ENCODE data around the gene GRM7.

GRM7 gene

DNA sequence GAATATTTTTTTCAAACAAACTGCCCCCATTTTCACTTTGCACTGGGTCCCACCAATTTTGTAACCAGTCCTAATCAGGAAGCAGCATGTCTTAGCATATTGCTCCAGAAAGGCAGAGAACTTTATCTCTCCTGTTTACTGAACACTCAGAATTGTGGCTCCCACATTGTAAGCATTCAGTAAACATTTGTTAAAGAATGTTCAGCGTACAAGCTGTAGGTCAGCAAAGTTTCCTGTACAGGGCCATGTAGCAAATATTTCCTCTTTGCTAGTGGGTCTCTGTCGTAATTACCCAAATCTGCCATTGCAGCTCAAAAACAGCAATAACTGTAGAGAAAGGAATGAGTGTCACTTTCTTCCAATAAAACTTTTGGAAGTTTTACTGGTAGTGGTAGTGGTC, 393.3 kb downstream of the GRM7 start:
- TF ChIP-seq, protein P1, sequence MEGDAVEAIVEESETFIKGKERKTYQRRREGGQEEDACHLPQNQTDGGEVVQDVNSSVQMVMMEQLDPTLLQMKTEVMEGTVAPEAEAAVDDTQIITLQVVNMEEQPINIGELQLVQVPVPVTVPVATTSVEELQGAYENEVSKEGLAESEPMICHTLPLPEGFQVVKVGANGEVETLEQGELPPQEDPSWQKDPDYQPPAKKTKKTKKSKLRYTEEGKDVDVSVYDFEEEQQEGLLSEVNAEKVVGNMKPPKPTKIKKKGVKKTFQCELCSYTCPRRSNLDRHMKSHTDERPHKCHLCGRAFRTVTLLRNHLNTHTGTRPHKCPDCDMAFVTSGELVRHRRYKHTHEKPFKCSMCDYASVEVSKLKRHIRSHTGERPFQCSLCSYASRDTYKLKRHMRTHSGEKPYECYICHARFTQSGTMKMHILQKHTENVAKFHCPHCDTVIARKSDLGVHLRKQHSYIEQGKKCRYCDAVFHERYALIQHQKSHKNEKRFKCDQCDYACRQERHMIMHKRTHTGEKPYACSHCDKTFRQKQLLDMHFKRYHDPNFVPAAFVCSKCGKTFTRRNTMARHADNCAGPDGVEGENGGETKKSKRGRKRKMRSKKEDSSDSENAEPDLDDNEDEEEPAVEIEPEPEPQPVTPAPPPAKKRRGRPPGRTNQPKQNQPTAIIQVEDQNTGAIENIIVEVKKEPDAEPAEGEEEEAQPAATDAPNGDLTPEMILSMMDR (IDR thresholded peaks at IDR 0.05; ENCODE audit: low read depth, low read length), result no peak
- no peak overlapping the region for H3K4me3 ChIP-seq (ENCODE audit: low read depth, low read length)

DNA sequence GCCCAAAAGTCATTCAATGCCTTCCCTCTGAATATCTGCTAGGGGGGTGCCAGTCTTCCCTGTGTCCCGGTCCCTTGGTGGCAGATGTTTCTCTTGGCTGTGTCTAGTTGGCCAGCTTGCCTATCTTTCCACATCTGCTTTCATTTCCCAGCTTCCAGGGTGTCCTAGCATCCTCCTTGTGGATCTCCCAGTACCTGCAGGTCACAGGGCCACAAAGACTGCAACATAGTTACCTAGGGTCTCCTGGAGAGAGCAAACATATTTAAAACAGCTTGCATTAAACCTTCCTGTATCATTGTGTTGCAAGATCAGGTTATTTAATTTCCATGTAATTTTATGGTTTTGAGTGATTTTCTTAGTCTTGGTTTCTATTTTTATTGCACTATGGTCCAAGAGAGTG, 400.1 kb downstream of the GRM7 start:
- TF ChIP-seq, protein P1 (IDR thresholded peaks at IDR 0.05; ENCODE audit: low read depth, low read length), result no peak
- no peak overlapping the region for H3K4me3 ChIP-seq (ENCODE audit: low read depth, low read length)

DNA sequence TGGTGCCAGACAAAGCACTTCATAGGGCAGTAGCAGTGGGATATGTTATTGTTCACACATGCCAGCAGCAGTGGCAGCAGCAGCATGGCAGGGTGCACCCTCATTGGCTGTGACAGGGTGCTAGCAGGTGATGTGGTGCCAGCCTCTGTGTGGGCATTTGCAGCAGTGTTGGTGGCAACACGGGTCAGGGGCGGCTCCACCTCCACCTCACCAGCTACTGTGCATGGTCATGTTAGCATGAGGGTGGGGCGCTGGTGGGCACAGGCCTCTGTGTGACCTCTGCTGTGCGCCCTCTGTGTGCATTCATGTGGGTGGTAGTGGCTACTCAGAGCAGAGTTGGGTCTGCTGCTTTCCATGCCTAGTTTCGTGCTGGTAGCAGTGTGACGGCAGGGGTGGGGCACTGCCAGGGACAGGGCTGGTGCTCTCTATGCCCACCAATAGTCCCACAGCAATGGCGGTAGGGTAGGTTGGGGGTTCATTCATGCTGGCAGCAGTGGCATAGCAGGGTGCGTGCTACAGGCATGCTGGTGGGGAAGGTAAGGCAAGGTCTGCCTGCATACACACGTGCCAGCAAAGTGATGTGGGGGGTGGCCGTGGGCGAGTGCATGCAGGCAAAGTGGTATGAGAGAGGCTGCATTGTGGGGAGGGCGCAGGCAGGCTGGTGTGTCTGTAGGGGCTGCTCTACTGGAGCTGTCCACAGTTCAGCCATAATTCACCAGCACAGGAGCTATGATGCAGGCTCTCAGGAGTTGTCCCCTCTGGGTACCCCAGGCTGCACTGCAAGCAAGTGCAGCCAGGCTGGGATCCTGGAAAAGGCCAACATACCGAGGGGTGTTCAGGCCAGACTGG, 402.7 kb downstream of the GRM7 start:
- TF ChIP-seq, protein P1 (IDR thresholded peaks at IDR 0.05; ENCODE audit: low read depth, low read length), result no peak
- H3K4me3 ChIP-seq (ENCODE audit: low read depth, low read length), result no peak overlapping the region

DNA sequence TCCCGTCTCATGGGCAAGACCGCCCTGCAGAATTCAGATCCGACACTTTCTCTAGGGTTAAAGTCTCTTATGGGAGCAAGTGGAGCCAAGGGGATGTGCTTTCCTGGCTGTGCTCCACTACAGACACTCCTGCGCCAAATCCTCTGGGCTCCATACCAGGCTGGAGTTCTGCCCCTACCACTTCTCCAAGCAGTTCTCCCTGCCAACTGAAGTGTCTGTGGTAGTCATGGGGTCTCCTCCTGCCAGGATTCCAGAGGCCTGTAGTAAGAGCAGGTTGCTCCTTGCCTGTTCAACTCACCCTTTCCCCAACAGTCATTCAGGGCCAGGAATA, 403.2 kb downstream of the GRM7 start:
- TF ChIP-seq, protein P1 (IDR thresholded peaks at IDR 0.05; ENCODE audit: low read depth, low read length), result no peak
- H3K4me3 ChIP-seq (ENCODE audit: low read depth, low read length), result no peak overlapping the region

DNA sequence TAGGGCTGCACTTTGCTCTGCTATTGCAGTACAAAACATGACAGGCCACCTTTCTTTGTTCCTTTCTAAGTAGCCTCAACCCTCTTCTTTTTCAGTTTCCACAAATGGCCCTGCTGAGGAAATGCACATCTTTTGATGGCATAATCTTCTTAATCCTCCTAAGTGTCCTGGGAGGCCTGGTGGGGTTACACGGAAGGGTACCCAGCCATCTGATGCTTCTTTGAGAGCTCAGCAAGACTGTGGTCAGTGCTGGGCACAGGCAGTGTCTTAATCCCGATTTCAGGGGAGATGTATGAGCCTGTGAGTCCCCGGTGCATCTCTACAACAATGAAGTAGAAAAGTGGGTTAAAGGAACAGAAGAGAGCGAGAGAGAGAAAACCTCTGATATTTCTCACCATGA, 404.8 kb downstream of the GRM7 start:
- TF ChIP-seq, protein P1 (IDR thresholded peaks at IDR 0.05; ENCODE audit: low read depth, low read length), result no peak
- H3K4me3 ChIP-seq (ENCODE audit: low read depth, low read length), result no peak overlapping the region

DNA sequence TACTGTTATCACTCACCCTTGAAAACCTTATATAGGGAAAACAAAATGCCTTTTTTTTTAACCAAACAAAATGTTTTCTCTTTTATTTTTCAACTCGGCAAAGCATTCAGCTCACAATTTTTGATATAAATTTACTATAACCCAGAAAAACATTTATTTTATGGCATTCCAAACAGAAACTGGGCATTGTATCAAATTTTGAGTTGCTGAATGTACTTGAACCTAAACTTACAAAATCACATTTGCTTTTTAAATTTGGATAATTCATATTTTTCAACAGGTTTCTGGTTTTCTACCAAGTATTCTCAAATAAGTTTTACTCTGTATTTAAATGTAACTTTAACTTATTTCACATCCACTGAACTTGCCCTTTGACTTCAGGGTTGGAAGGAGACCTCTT, 405.6 kb downstream of the GRM7 start:
- H3K4me3 ChIP-seq (ENCODE audit: low read depth, low read length), result no peak overlapping the region
- TF ChIP-seq, protein P1 (IDR thresholded peaks at IDR 0.05; ENCODE audit: low read depth, low read length), result no peak

DNA sequence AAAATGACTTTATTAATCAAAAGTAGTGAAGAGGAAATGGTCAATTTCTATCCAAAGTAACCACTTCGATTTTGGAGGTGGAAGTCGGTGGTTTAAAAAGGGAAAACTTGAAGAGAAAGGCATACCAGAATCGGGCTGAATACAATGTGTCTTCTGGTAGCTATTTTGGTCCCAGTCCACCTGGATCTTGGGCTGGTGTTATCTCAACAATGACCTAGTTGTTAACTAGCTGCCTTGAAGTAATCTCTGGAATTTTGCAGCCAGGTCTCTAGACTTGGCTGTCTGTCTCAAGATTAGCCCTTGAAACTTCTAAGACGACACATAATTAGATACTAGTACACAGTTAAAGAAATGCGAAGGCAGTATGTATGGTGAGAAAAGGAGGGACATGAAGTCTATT, 409.8 kb downstream of the GRM7 start:
- no peak overlapping the region for H3K4me3 ChIP-seq (ENCODE audit: low read depth, low read length)
- TF ChIP-seq, protein P1 (IDR thresholded peaks at IDR 0.05; ENCODE audit: low read depth, low read length), result no peak
